Common myeloid progenitor, CD34-positive (primary cell): ENCODE measurements around the gene TADA2A.

Experiments used
- CTCF ChIA-PET: fragments of 350-600 bp; sonication (Branson Sonifier 250); formaldehyde crosslinking; loops from one replicate; lab custom pipeline; 2021; ENCODE audit warnings: antibody characterized with exemption; lab: Charles Lee
- POLR2A ChIA-PET: fragments of 350-600 bp; sonication (Branson Sonifier 250); formaldehyde crosslinking; loops from one replicate; lab custom pipeline; 2021; ENCODE audit warnings: antibody characterized with exemption; lab: Charles Lee
- DNase-seq, 3 donors: peaks; one replicate each; pipeline versions ENCODE4 v3.0.0 to v3.0.0-alpha.2; 2013
- H3K27ac ChIP-seq, 2 experiments: 1 replicate in 1 of 2; 2 replicates in 1 of 2; pipeline ENCODE4 v1.7.0; 2013; ENCODE audit warnings: inconsistent platforms in 2 of 2, low read length in 2 of 2, mild to moderate bottlenecking in 2 of 2, low read depth in 1 of 2, moderate library complexity in 1 of 2; ENCODE audit not compliant: severe bottlenecking in 2 of 2, insufficient read depth in 1 of 2, poor library complexity in 1 of 2
- H3K27me3 ChIP-seq, 5 experiments: replicated peaks in 2 of 5; 1 replicate in 3 of 5; 2 replicates in 2 of 5; pipeline versions ENCODE4 v1.6.1 to v1.7.0; 2013; ENCODE audit warnings: low read length in 4 of 5, mild to moderate bottlenecking in 2 of 5, moderate library complexity in 2 of 5, inconsistent platforms in 1 of 5; ENCODE audit not compliant: insufficient read depth in 5 of 5, control insufficient read depth in 4 of 5
- H3K36me3 ChIP-seq, 4 experiments: 1 replicate in 2 of 4; 2 replicates in 2 of 4; pipeline versions ENCODE4 v1.6.1 to v1.7.0; 2013; ENCODE audit warnings: low read length in 3 of 4, control low read depth in 1 of 4, mild to moderate bottlenecking in 1 of 4; ENCODE audit not compliant: control insufficient read depth in 4 of 4, insufficient read depth in 4 of 4
- H3K4me1 ChIP-seq, 4 experiments: 1 replicate in 3 of 4; 2 replicates in 1 of 4; pipeline versions ENCODE4 v1.6.1 to v1.7.1; 2013; ENCODE audit warnings: low read length in 3 of 4, mild to moderate bottlenecking in 3 of 4, control low read depth in 1 of 4, inconsistent platforms in 1 of 4, moderate library complexity in 1 of 4; ENCODE audit not compliant: control insufficient read depth in 4 of 4, insufficient read depth in 4 of 4; ENCODE audit errors: control extremely low read depth in 1 of 4
- H3K4me3 ChIP-seq, 7 experiments: 1 replicate in 4 of 7; 2 replicates in 3 of 7; pipeline versions ENCODE4 v1.5.1 to v1.7.0; 2013; ENCODE audit warnings: mild to moderate bottlenecking in 7 of 7, low read length in 6 of 7, moderate library complexity in 6 of 7, inconsistent platforms in 2 of 7, low read depth in 2 of 7, control low read depth in 1 of 7; ENCODE audit not compliant: insufficient read depth in 4 of 7, control insufficient read depth in 1 of 7; ENCODE audit errors: extremely low read depth in 1 of 7
- H3K9me3 ChIP-seq, 5 experiments: 1 replicate in 4 of 5; 2 replicates in 1 of 5; pipeline versions ENCODE4 v1.6.1 to v1.7.1; 2013; ENCODE audit warnings: low read length in 4 of 5, mild to moderate bottlenecking in 2 of 5, inconsistent platforms in 1 of 5, low read depth in 1 of 5, moderate library complexity in 1 of 5; ENCODE audit not compliant: control insufficient read depth in 4 of 5, insufficient read depth in 2 of 5; ENCODE audit errors: control extremely low read depth in 1 of 5
- WGBS: methylation state at CpG from one replicate; pipeline ENCODE4 v1.1.5; 2013; ENCODE audit not compliant: insufficient coverage; 5-methylcytosine and 5-hydroxymethylcytosine counted together

TADA2A gene

GRCh38 chr17:37417852-37418251 is 11.2 kb downstream of the TADA2A start:
- POLR2A ChIA-PET = no interaction called here
- no peak for DNase-seq
- no CpG with 5 or more reads among the region's 2 CpGs for WGBS

GRCh38 chr17:37422971-37423625 is 16.4 kb downstream of the TADA2A start:
- Histone ChIP-seq H3K27me3 (no peaks in the 10 kb centered on the region), H3K4me3 (no peak overlapping the region), H3K36me3 (peaks cover 12 to 53% (median 29%) of the 10 kb centered on the region in 4 experiments), H3K27ac (no peak overlapping the region), H3K4me1 (no peaks in the 10 kb centered on the region), H3K9me3 (no peaks in the 10 kb centered on the region)
- POLR2A ChIA-PET = no interaction called here
- CTCF ChIA-PET = interaction anchor here (0.6 to 1.5 kb wide), 4 partner anchors 10 to 50 kb away, joined by 3 to 4 read pairs (median 3); no protein-coding TSS in a partner anchor
- no peak for DNase-seq
- 100% methylated on average over 2 of the region's 4 CpGs for WGBS

More at GRCh38 chr17:37417852-37418251, 11.2 kb downstream of the TADA2A start:
- no peaks in the 10 kb centered on the region for H3K4me1 ChIP-seq
- no peaks in the 10 kb centered on the region for H3K9me3 ChIP-seq
- no peak overlapping the region for H3K27ac ChIP-seq
- H3K27me3 ChIP-seq = no peaks in the 10 kb centered on the region
- no peak overlapping the region for H3K4me3 ChIP-seq
- H3K36me3 ChIP-seq = peaks cover 19 to 33% (median 23%) of the 10 kb centered on the region in 4 experiments
- CTCF ChIA-PET = interaction anchor here (0.6 to 1.5 kb wide), 2 partner anchors 19 to 26 kb away, joined by 3 read pairs; no protein-coding TSS in a partner anchor

DNA sequence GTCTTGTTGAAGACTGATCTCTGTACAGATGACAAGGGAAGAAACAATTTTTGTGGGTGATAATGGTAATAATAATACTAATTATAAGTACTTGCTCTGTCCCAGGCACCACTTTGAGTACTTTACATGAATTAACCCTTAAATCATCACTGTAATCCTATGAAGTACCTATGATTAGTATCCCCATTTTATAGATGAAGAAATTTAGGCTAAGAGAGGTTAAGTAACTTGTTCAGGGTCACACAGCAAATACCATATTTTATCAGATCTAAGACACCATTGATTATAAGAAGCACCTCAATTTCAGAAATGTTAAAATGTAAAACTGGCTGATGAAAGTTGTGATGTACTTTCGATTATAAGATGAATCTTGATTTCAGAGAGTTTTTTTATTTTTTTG is 18.6 kb downstream of the TADA2A start:
- Histone ChIP-seq H3K27ac (no peak overlapping the region), H3K36me3 (peaks cover 8 to 66% (median 31%) of the 10 kb centered on the region in 4 experiments), H3K4me1 (no peaks in the 10 kb centered on the region), H3K9me3 (no peaks in the 10 kb centered on the region), H3K4me3 (no peak overlapping the region), H3K27me3 (no peaks in the 10 kb centered on the region)
- WGBS = 100% methylated on average over 1 of the region's 1 CpG
- POLR2A ChIA-PET = interaction anchor here (0.6 kb wide), 1 partner anchor 149 kb away, joined by 4 read pairs; no protein-coding TSS in a partner anchor
- CTCF ChIA-PET = interaction anchor here (1.4 kb wide), 1 partner anchor 18 kb away, joined by 3 read pairs; the partner anchor contains the start of genes ACACA and TADA2A
- DNase-seq = no peak

- H3K4me3 ChIP-seq = no peak overlapping the region
- WGBS = 80% methylated on average over 1 of the region's 3 CpGs
- no peaks in the 10 kb centered on the region for H3K4me1 ChIP-seq
- H3K27ac ChIP-seq = no peak overlapping the region
- H3K9me3 ChIP-seq = no peaks in the 10 kb centered on the region
- POLR2A ChIA-PET = no interaction called here
- no peaks in the 10 kb centered on the region for H3K27me3 ChIP-seq
- CTCF ChIA-PET = no interaction called here
- no peak for DNase-seq
- peaks cover 8 to 66% (median 33%) of the 10 kb centered on the region in 4 experiments for H3K36me3 ChIP-seq
Measured at GRCh38 chr17:37429039-37429438, 22.4 kb downstream of the TADA2A start.

DNA sequence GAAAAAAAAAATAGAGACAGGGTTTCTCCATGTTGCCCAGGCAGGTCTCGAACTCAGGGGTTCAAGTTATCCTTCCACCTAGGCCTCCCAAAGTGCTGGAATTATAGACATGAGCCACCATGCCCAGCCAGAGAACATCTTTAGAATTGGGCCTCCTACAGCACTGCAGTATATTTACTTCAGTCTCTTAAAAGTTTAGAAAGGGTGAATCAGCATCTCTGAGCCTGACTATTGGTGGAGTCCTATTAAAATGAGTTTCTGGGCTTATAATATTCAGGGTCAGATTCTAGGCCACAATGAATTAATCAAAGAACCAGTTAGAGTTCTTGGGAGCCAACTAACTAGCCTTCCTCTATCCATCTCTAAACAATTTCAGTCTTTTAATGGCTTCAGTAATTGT is 22.8 kb downstream of the TADA2A start:
- ChIA-PET CTCF (interaction anchor here (1.1 kb wide), 2 partner anchors 9 to 16 kb away, joined by 3 to 5 read pairs; no protein-coding TSS in a partner anchor), POLR2A (no interaction called here)
- DNase-seq = no peak
- Histone ChIP-seq H3K36me3 (peaks cover 8 to 62% (median 33%) of the 10 kb centered on the region in 4 experiments), H3K4me3 (no peak overlapping the region), H3K4me1 (no peaks in the 10 kb centered on the region), H3K27ac (no peak overlapping the region), H3K27me3 (no peaks in the 10 kb centered on the region), H3K9me3 (no peaks in the 10 kb centered on the region)
- 83% methylated on average over 1 of the region's 1 CpG for WGBS

DNA sequence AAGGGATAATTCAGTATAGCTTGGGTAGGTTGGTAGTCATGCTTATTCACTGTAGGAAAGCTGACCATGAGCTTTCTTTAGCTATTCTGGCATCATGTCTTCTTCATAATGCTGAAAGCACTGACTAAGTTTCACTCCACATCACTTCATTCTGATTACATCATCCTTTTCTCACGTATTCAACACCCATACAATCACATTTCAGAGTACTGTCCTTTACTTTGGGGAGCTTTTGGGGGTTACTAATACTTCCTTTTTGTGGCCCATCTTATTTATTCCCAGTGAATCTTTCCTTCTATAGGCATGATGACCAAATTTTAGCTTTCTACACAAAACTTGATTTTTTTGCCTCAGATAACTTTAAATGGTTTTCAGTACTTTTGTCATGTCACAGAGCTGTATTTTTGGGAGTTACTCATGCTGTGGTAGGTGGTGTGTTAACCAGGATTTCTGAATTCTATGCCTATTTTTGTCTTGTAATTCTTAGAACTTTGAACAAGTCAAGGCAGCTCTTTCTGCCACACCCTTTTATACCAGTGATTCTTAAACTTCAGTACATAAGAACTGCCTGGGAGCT is 23.5 kb downstream of the TADA2A start:
- peak overlapping the region in 1 of 2 experiments; percentile 27 for H3K27ac ChIP-seq
- no peaks in the 10 kb centered on the region for H3K4me1 ChIP-seq
- ChIA-PET POLR2A (no interaction called here), CTCF (interaction anchor here (0.6 to 1.1 kb wide), 3 partner anchors 9 to 140 kb away, joined by 3 to 5 read pairs (median 3); no protein-coding TSS in a partner anchor)
- no peak for DNase-seq
- no peak overlapping the region for H3K4me3 ChIP-seq
- H3K36me3 ChIP-seq = peaks cover 8 to 56% (median 31%) of the 10 kb centered on the region in 4 experiments
- WGBS = 89% methylated on average over 1 of the region's 1 CpG
- no peaks in the 10 kb centered on the region for H3K9me3 ChIP-seq
- no peaks in the 10 kb centered on the region for H3K27me3 ChIP-seq

DNA sequence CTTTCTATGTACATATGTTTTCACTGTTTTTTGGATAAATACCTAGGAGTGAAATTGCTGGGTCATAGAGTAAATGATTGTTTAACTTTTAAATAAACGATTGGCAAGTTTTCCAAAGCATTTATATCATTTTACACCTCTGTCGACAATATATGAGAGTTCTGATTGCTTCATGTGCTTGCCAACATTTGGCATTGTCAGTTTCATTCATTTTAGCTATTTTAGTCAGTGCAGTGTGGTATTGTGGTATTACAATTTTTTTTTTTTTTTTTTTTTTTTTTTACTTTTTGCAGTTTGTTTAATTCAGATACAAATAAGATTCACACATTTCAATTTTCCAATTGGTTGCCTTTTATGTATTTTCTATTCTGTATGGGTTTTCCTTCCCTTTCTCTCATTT is 26.0 kb downstream of the TADA2A start:
- Histone ChIP-seq H3K4me3 (no peak overlapping the region), H3K36me3 (peaks cover 4 to 40% (median 25%) of the 10 kb centered on the region in 4 experiments), H3K27me3 (no peaks in the 10 kb centered on the region), H3K9me3 (no peaks in the 10 kb centered on the region), H3K27ac (no peak overlapping the region), H3K4me1 (no peaks in the 10 kb centered on the region)
- no CpG with 5 or more reads among the region's 2 CpGs for WGBS
- POLR2A ChIA-PET = no interaction called here
- CTCF ChIA-PET = no interaction called here
- DNase-seq = peak in 2 of 3 donors; percentile 4 to 37
